ENCODE data around the gene ZCCHC7.

The ZCCHC7 gene

GRCh38 chr9:37172557-37172956 is 52.2 kb downstream of the ZCCHC7 start:
- no peaks in the 10 kb centered on the region for H3F3A ChIP-seq (ENCODE audit: control insufficient read depth, insufficient read depth)
- H3K79me2 ChIP-seq (ENCODE audit: control insufficient read depth, low read length) = peaks cover 46% of the 10 kb centered on the region
- H3K27me3 ChIP-seq (ENCODE audit: control insufficient read depth, low read length) = no peaks in the 10 kb centered on the region
- no peak overlapping the region for H3K27ac ChIP-seq (ENCODE audit: low read depth, low read length)
- TF ChIP-seq EZH2phosphoT487 (IDR thresholded peaks at IDR 0.05; ENCODE audit: borderline replicate concordance, low read length) (no peak), CTCF (IDR thresholded peaks at IDR 0.05; ENCODE audit: low read depth, low read length, poor library complexity, severe bottlenecking) (no peak)
- peaks cover 40% of the 10 kb centered on the region for H3K36me3 ChIP-seq (ENCODE audit: control insufficient read depth, low read length)
- no peak overlapping the region for H3K4me3 ChIP-seq (ENCODE audit: low read length)
- no peak overlapping the region for H3K4me2 ChIP-seq (ENCODE audit: low read length)
- H3K4me1 ChIP-seq (ENCODE audit: control insufficient read depth, low read length) = peaks cover 3% of the 10 kb centered on the region
- no peaks in the 10 kb centered on the region for H3K9me3 ChIP-seq (ENCODE audit: control insufficient read depth, insufficient read depth, low read length)
- no peaks in the 10 kb centered on the region for H3K9me2 ChIP-seq (replicated peaks; ENCODE audit: control insufficient read depth, low read length)
- no peaks in the 10 kb centered on the region for H4K20me1 ChIP-seq (ENCODE audit: control insufficient read depth, insufficient read depth, low read depth, low read length)

- peaks cover 32% of the 10 kb centered on the region for H3K36me3 ChIP-seq (ENCODE audit: control insufficient read depth, low read length)
- H3K27me3 ChIP-seq (ENCODE audit: control insufficient read depth, low read length) = no peaks in the 10 kb centered on the region
- H3K4me2 ChIP-seq (ENCODE audit: low read length) = no peak overlapping the region
- H3K4me1 ChIP-seq (ENCODE audit: control insufficient read depth, low read length) = peaks cover 14% of the 10 kb centered on the region
- H3K9me3 ChIP-seq (ENCODE audit: control insufficient read depth, insufficient read depth, low read length) = no peaks in the 10 kb centered on the region
- H4K20me1 ChIP-seq (ENCODE audit: control insufficient read depth, insufficient read depth, low read depth, low read length) = no peaks in the 10 kb centered on the region
- no peak overlapping the region for H3K27ac ChIP-seq (ENCODE audit: low read depth, low read length)
- peaks cover 46% of the 10 kb centered on the region for H3K79me2 ChIP-seq (ENCODE audit: control insufficient read depth, low read length)
- no peaks in the 10 kb centered on the region for H3K9me2 ChIP-seq (replicated peaks; ENCODE audit: control insufficient read depth, low read length)
- no peaks in the 10 kb centered on the region for H3F3A ChIP-seq (ENCODE audit: control insufficient read depth, insufficient read depth)
- TF ChIP-seq CTCF (IDR thresholded peaks at IDR 0.05; ENCODE audit: low read depth, low read length, poor library complexity, severe bottlenecking) = no peak
- no peak for TF ChIP-seq EZH2phosphoT487 (IDR thresholded peaks at IDR 0.05; ENCODE audit: borderline replicate concordance, low read length)
- no peak overlapping the region for H3K4me3 ChIP-seq (ENCODE audit: low read length)
Observed at GRCh38 chr9:37174247-37174646, 53.9 kb downstream of the ZCCHC7 start.

GRCh38 chr9:37178742-37179141 is 58.4 kb downstream of the ZCCHC7 start:
- TF ChIP-seq EZH2phosphoT487 (IDR thresholded peaks at IDR 0.05; ENCODE audit: borderline replicate concordance, low read length) (no peak), CTCF (IDR thresholded peaks at IDR 0.05; ENCODE audit: low read depth, low read length, poor library complexity, severe bottlenecking) (no peak)
- Histone ChIP-seq H3K36me3 (ENCODE audit: control insufficient read depth, low read length) (peaks cover 36% of the 10 kb centered on the region), H3F3A (ENCODE audit: control insufficient read depth, insufficient read depth) (peaks cover 2% of the 10 kb centered on the region; the same call in 1 of the 2 replicates)

More at GRCh38 chr9:37178742-37179141, 58.4 kb downstream of the ZCCHC7 start:
- no peaks in the 10 kb centered on the region for H3K27me3 ChIP-seq (ENCODE audit: control insufficient read depth, low read length)
- peaks cover 23% of the 10 kb centered on the region for H3K4me1 ChIP-seq (ENCODE audit: control insufficient read depth, low read length)
- H3K9me3 ChIP-seq (ENCODE audit: control insufficient read depth, insufficient read depth, low read length) = no peaks in the 10 kb centered on the region
- no peaks in the 10 kb centered on the region for H3K9me2 ChIP-seq (replicated peaks; ENCODE audit: control insufficient read depth, low read length)
- H3K79me2 ChIP-seq (ENCODE audit: control insufficient read depth, low read length) = peaks cover 52% of the 10 kb centered on the region
- H4K20me1 ChIP-seq (ENCODE audit: control insufficient read depth, insufficient read depth, low read depth, low read length) = no peaks in the 10 kb centered on the region
- H3K4me3 ChIP-seq (ENCODE audit: low read length) = no peak overlapping the region
- H3K27ac ChIP-seq (ENCODE audit: low read depth, low read length) = no peak overlapping the region
- no peak overlapping the region for H3K4me2 ChIP-seq (ENCODE audit: low read length)
